ENCODE results near the gene TBC1D1.

Gene TBC1D1

DNA sequence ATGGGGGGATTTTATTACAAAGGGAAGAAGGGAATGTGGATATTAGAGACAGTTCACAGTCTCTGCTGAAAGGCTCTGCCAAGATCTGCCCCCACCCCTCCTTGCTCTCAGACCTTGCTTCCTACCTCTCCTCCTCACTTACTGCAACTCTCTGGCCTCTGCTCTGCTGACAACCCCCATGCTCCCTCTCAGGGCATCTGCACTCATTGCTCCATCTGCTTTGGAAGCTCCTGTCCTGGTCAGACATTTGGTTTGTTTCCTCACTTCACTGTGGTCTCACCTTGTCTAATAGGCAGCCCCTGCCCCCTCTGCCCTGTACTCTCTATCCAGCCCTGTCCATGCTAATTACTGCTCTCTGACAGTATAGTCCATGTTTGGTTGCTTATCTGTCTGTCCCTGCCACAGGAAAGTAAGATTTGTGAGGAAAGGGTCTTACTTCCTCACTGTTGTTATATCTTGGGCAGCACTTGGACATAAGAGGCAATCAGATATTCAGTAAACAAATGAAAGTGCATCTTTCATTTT lies 258.6 kb downstream of the TBC1D1 start:
- DNase-seq (ENCODE audit: low read depth in 2 of 2), result no peak

DNA sequence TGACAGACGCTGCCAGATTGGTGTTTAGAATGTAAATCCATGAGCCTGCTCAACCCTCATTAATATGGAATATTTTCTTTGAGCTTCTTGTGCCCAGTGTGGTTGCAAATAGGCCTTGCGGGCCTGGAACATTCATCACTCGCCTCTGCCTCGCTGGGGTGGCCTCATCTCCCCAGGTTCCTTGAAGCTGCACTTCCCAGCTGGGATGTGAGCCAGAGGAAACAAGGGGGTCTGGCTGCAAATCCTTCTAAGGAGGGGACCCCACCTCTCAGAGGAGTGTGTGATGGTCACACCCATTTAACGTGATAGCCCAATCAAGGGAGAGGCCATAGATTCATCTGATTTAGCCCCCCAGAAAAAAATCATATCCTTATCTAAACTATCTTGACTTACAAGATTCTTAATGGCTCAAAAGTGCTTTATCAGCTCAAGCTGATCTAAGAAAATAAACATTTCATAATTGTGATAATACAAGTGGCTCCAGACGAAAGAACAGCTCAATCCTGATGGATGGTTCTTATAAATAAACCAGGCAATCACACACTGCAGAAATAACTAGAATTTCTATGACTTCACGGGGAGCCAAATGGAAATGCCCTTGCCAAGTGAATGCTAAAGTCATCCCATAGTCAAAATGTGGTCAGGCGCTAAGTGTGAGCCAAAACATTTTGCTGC lies 259.2 kb downstream of the TBC1D1 start:
- no peak for DNase-seq (ENCODE audit: low read depth in 2 of 2)

GRCh38 chr4:38150766-38151165 lies 259.9 kb downstream of the TBC1D1 start:
- no peak for DNase-seq (ENCODE audit: low read depth in 2 of 2)

DNA sequence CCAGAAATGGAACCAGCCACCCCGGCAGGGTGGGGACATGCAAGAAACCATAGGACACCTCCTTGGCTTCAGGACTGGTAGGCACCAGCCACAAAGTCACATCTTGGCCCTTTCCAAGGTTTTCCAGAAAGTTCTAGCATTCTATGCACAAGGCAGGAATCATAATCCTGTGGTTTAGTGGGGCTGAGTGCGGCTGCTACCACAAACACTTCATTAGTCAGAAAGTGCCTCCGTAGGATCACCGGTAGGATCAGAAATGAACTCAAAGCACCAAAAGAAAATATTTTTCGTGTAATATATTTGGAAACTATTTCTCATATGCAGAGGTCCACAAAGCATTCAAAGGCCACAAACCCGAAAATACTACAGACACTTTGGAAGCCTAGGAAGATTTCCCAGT lies 261.0 kb downstream of the TBC1D1 start:
- no peak for DNase-seq (ENCODE audit: low read depth in 2 of 2)

GRCh38 chr4:38152305-38152704 lies 261.4 kb downstream of the TBC1D1 start:
- DNase-seq (ENCODE audit: low read depth in 2 of 2), result no peak

DNA sequence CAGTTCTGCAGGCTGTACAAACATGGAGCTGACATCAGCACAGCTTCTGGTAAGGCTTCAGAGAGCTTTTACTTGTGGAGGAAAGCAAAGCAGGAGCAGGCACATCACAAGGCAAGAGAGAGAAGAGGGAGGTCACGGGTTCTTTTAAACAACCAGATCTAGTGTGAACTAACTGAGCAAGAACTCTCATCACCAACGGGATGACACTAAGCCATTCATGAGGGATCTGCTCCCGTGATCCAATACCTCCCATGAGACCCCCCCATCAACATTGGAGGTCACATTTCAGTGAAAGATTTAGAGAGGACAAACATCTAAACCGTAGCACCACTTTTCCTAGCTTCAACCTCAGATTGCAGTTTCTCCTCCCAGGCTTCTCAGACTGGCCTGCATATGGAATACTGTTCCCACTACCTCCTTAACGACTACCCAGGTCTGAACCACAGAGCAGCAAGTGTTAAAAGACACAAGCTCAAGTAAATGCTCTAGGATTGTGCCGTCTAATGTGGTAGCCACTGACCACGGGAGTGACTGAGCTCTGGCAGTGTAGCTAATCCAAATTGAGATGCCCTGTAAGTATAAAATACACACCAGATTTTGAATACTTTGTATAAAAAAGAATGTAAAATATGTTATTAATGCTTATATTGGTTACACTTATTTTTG lies 262.0 kb downstream of the TBC1D1 start:
- DNase-seq (ENCODE audit: low read depth in 2 of 2), result no peak

DNA sequence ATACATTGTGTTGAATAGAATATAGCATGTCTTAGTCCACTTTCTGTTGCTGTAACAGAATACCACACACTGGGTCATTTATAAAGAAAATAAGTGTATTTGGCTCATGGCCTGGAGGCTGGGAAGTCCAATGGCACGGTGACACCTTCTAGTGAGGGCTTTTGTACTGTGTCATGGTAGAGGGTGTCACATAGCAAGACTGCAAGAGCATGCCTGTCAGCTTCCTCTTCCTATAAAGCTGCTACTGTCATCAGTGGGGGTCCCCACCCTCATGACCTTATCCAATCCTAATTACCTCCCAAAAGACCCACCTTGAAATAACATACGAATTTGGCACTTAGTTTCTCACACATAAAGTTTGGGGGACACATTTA lies 262.5 kb downstream of the TBC1D1 start:
- no peak for DNase-seq (ENCODE audit: low read depth in 2 of 2)

DNA sequence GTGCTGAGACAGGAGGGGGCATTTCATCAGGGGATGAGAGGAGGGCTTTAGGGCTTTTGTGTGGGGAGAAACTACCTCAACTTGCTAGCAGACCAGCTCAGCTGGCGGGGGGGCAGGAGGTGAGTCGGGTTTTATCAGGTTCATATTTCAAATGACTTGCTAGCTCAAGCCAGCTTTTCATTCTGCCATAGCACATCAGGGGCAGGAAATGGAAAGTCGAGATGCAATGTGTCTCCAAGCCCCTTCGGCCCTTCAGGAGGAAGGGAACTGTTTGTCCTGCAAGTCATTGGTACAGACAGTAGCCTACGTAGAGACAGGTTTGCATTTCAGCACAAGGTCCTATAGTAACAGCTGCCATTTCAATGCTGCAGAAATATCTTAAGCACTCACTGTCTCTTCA lies 263.4 kb downstream of the TBC1D1 start:
- no peak for DNase-seq (ENCODE audit: low read depth in 2 of 2)

- no peak for DNase-seq (ENCODE audit: low read depth in 2 of 2)
These were observed 264.1 kb downstream of the TBC1D1 start for GRCh38 chr4:38154681-38155588.

- no peak for DNase-seq (ENCODE audit: low read depth in 2 of 2)
These were observed 264.9 kb downstream of the TBC1D1 start for GRCh38 chr4:38155589-38156294.

DNA sequence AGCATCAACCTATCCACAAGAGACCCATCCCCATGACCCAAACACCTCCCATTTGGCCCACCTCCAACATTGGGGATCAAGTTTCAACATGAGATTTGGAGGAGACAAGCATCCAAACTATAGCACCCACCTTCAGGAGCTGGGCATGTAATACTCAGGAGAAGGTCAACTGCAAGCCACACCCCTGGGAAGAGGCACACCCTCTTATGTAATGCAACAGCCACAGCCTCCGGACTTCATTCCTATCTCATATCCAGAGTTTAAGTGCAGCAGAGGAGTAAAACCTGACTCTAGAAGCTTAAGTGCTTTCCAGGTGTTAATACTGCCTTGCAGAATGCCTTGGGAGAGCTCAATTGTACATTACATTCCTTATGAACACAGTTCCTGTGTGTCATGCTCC lies 266.7 kb downstream of the TBC1D1 start:
- no peak for DNase-seq (ENCODE audit: low read depth in 2 of 2)

DNA sequence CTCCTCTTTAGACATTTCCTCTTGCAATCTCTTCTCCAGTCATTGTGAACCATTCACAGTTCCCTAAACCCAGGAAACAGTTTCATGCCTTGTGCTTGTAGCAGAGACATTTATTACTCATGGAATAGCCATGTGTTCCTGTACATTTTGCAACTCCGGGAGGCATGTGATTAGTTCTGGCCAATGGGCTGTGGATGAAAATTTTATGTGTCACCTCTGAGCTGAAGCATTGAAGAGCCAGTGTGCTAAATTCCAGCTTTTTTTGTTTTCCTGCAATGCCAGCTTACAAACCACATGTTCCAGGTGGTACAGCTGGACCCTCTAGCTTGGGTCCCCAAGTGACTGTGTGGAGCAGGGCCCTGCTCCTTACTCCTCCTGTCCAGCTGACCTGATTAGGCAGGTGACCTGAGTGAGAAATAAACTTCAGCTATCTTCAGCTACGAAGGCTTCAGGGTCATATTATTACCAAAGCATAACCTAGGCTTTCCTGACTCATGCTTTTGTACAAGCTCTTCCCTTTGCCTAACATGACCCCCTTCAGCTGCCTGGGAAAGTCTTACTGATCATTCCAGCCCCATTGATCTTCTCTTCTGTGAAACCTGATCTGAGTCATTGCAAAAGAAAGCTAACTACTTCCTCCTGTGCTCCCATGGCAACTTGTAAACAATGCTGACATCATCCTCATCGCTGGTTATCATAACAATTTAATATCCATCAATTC lies 269.8 kb downstream of the TBC1D1 start:
- peak in 1 of 2 donors; percentile 36 for DNase-seq (ENCODE audit: low read depth in 2 of 2)

GRCh38 chr4:38161208-38162113 lies 270.6 kb downstream of the TBC1D1 start:
- no peak for DNase-seq (ENCODE audit: low read depth in 2 of 2)

- DNase-seq (ENCODE audit: low read depth in 2 of 2), result no peak
These were observed 271.4 kb downstream of the TBC1D1 start for GRCh38 chr4:38162240-38162784.

DNA sequence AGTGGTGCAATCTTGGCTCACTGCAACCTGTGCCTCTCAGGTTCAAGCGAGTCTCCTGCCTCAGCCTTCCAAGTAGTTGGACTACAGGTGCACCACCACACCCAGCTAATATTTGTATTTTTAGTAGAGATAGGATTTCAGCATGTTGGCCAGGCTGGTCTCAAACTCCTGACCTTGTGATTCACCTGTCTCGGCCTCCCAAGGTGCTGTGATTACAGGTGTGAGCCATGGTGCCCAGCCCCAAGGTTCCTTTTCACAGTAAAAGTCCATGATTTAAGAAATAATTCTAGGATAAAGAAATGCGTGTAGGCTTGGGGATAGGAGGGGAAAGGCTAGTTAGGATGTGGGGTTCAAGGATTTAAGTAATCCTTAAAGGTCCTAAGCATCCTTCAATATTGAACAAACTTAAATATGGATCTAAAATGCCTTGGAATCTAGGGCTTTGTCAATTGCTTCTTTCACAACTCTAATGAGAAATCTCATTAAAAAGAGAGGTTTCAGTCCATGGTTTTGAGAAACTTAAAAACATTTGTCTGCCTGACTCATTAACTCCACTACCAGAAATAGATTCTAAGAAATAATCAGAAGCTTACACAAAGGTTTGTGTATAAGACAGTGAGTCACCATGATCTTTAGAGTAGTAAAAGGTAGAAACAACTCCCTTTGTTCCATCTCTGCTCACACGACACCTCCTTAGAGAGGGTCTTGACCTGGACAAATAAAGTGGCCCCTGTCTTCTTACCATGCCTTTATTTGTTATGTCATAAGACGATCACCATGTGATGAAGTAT lies 272.5 kb downstream of the TBC1D1 start:
- DNase-seq (ENCODE audit: low read depth in 2 of 2), result no peak

DNA sequence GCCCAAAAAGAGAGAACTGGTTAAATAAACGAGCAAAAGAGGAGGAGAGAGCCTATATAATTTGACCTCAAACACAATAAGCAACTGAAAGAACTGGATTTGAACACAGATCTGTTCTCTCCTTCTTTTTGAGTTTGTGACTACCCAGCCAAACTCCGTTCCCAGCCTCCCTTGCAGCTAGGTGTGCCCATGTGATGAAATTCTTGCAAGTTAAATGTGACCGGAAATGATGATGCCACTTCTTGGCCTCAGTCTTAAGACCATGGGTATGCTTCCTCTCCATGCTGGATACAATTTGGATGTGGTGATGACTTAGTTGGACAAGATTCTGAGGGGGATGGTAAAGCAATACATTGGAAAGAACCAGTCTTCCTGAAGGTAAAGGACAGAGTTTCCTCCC lies 273.5 kb downstream of the TBC1D1 start:
- DNase-seq (ENCODE audit: low read depth in 2 of 2), result no peak

- DNase-seq (ENCODE audit: low read depth in 2 of 2), result no peak
These were observed 275.2 kb downstream of the TBC1D1 start for GRCh38 chr4:38166082-38166481.

- no peak for DNase-seq (ENCODE audit: low read depth in 2 of 2)
These were observed 275.9 kb downstream of the TBC1D1 start for GRCh38 chr4:38166768-38167167.

- DNase-seq (ENCODE audit: low read depth in 2 of 2), result no peak
These were observed 277.1 kb downstream of the TBC1D1 start for GRCh38 chr4:38167973-38168372.
